ENCODE measurements around the gene GALNT7.
A peak's percentile ranks its signal among the peaks of the same experiment; 100 is the strongest.

DNA sequence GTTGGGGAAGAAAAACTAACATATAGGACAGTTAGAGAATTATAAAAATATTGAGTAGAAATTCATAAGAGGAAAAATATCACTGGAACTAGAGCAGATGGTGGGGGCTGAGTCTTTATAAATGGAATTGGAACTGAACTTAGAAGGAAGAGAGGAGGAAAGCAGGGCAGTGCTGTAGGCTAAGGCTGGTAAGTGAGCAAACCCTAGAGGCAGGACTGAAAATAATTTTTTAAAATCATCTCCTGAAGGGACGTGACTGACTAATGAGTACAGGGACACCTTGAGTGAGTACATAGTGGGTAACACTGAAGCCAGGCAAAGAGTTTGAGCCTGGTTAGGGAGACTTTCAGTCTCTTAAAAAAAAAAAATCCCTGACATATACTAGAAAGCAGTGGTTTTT lies 63.3 kb downstream of the GALNT7 start:
- TF ChIP-seq SIN3A (IDR thresholded peaks at IDR 0.05; ENCODE audit: borderline replicate concordance, insufficient read depth, low read depth, low read length): no peak
- TF ChIP-seq, protein P1, sequence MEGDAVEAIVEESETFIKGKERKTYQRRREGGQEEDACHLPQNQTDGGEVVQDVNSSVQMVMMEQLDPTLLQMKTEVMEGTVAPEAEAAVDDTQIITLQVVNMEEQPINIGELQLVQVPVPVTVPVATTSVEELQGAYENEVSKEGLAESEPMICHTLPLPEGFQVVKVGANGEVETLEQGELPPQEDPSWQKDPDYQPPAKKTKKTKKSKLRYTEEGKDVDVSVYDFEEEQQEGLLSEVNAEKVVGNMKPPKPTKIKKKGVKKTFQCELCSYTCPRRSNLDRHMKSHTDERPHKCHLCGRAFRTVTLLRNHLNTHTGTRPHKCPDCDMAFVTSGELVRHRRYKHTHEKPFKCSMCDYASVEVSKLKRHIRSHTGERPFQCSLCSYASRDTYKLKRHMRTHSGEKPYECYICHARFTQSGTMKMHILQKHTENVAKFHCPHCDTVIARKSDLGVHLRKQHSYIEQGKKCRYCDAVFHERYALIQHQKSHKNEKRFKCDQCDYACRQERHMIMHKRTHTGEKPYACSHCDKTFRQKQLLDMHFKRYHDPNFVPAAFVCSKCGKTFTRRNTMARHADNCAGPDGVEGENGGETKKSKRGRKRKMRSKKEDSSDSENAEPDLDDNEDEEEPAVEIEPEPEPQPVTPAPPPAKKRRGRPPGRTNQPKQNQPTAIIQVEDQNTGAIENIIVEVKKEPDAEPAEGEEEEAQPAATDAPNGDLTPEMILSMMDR (IDR thresholded peaks at IDR 0.05): peak; percentile 39; the same call in 1 of the 2 replicates
- no peak for TF ChIP-seq POLR2AphosphoS5 (IDR thresholded peaks at IDR 0.05; ENCODE audit: low read depth, low read length)
- TF ChIP-seq, protein P2, sequence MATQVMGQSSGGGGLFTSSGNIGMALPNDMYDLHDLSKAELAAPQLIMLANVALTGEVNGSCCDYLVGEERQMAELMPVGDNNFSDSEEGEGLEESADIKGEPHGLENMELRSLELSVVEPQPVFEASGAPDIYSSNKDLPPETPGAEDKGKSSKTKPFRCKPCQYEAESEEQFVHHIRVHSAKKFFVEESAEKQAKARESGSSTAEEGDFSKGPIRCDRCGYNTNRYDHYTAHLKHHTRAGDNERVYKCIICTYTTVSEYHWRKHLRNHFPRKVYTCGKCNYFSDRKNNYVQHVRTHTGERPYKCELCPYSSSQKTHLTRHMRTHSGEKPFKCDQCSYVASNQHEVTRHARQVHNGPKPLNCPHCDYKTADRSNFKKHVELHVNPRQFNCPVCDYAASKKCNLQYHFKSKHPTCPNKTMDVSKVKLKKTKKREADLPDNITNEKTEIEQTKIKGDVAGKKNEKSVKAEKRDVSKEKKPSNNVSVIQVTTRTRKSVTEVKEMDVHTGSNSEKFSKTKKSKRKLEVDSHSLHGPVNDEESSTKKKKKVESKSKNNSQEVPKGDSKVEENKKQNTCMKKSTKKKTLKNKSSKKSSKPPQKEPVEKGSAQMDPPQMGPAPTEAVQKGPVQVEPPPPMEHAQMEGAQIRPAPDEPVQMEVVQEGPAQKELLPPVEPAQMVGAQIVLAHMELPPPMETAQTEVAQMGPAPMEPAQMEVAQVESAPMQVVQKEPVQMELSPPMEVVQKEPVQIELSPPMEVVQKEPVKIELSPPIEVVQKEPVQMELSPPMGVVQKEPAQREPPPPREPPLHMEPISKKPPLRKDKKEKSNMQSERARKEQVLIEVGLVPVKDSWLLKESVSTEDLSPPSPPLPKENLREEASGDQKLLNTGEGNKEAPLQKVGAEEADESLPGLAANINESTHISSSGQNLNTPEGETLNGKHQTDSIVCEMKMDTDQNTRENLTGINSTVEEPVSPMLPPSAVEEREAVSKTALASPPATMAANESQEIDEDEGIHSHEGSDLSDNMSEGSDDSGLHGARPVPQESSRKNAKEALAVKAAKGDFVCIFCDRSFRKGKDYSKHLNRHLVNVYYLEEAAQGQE (IDR thresholded peaks at IDR 0.05; ENCODE audit: insufficient read depth in 1 of 2, low read depth in 2 of 2, low read length in 1 of 2): no peak
